Measurements from ENCODE around the gene NUCKS1. TPM values are rescaled to one million over a fixed set of nuclear protein-coding genes. Genes with fewer than 3 reads are reported as not detected.

Gene NUCKS1
- total and polyA plus RNA-seq, 2 of the 13 experiments (the other 11 are each of a cell fraction or from before 2014, with no cell fraction given), result 35.5 to 117 TPM

DNA sequence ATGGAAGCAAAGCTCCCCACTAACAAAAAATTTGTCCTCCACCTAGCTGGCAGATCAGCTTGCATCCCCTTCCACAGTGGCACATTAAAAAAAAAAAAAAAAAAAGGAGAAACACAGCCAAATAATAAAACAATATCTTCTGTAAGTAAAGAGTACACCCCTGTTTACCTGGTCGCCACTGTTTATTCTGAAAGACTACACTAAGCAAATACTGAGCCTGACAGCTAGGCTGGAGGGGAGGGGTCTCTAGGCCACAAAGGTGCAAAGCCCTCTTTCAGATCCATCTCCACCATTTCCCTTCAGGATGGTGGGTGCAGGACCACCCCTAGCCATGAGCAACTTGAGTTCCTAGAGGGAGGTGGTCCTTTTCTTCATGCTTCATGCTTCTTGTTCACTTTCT is 46.9 kb downstream of the NUCKS1 start (continued):
- TF ChIP-seq TCF12 (IDR thresholded peaks at IDR 0.05), result no peak
- no peak for TF ChIP-seq TCF12 (CRISPR knock-in tag; IDR thresholded peaks at IDR 0.05)
- no peak for TF ChIP-seq HES4 (CRISPR knock-in tag; IDR thresholded peaks at IDR 0.05; ENCODE audit: borderline replicate concordance)
- no peak for TF ChIP-seq ZNF33A (CRISPR knock-in tag; IDR thresholded peaks at IDR 0.05; ENCODE audit: borderline replicate concordance)
- TF ChIP-seq ZNF546 (CRISPR knock-in tag; conservative IDR thresholded peaks at IDR 0.05), result no peak
- no peak for TF ChIP-seq ZBTB49 (CRISPR knock-in tag; IDR thresholded peaks at IDR 0.05; ENCODE audit: borderline replicate concordance)
- TF ChIP-seq ZNF20 (CRISPR knock-in tag; IDR thresholded peaks at IDR 0.05), result no peak
- TF ChIP-seq DMAP1 (CRISPR knock-in tag; IDR thresholded peaks at IDR 0.05), result no peak
- TF ChIP-seq ZNF569 (CRISPR knock-in tag; IDR thresholded peaks at IDR 0.05; ENCODE audit: borderline replicate concordance), result no peak
- TF ChIP-seq TBP (CRISPR knock-in tag; IDR thresholded peaks at IDR 0.05), result no peak
- no peak for TF ChIP-seq SALL2 (CRISPR knock-in tag; IDR thresholded peaks at IDR 0.05)
- TF ChIP-seq THYN1 (CRISPR knock-in tag; IDR thresholded peaks at IDR 0.05; ENCODE audit: borderline replicate concordance, low read depth), result no peak
- TF ChIP-seq ZNF646 (CRISPR knock-in tag; IDR thresholded peaks at IDR 0.05), result no peak
- TF ChIP-seq FOXP1 (IDR thresholded peaks at IDR 0.05), result peak; percentile 69; the same call in 1 of the 2 replicates
- peak; percentile 95 for TF ChIP-seq FOXP1 (CRISPR knock-in tag; IDR thresholded peaks at IDR 0.05)
- no peak for TF ChIP-seq ZIK1 (CRISPR knock-in tag; IDR thresholded peaks at IDR 0.05; ENCODE audit: borderline replicate concordance, low read depth)
- no peak for TF ChIP-seq GMEB2 (CRISPR knock-in tag; IDR thresholded peaks at IDR 0.05; ENCODE audit: low read depth)
- no peak for TF ChIP-seq ATAD3A (CRISPR knock-in tag; IDR thresholded peaks at IDR 0.05)
- no peak for TF ChIP-seq SRY (CRISPR knock-in tag; IDR thresholded peaks at IDR 0.05)
- no peak for TF ChIP-seq SCMH1 (CRISPR knock-in tag; IDR thresholded peaks at IDR 0.05; ENCODE audit: borderline replicate concordance)
- TF ChIP-seq, protein P1, sequence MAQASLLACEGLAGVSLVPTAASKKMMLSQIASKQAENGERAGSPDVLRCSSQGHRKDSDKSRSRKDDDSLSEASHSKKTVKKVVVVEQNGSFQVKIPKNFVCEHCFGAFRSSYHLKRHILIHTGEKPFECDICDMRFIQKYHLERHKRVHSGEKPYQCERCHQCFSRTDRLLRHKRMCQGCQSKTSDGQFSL (CRISPR knock-in tag; IDR thresholded peaks at IDR 0.05), result no peak
- no peak for TF ChIP-seq AKAP8 (CRISPR knock-in tag; IDR thresholded peaks at IDR 0.05)
- TF ChIP-seq RELA (CRISPR knock-in tag; IDR thresholded peaks at IDR 0.05), result no peak

Measured in HepG2 (cell line).